IPS-20b (cell line): Measurements from ENCODE around the gene LHFPL3.
"Not testable (repeated sequence)": the region's sequence is repeated elsewhere in the genome, so short reads cannot be mapped to it uniquely, and the experiment has no call there.

ENCODE experiments used
- H3K27ac ChIP-seq: one replicate; pipeline ENCODE4 v1.5.1; 2013; ENCODE audit warnings: low read length
- H3K27me3 ChIP-seq: 2 replicates; pipeline ENCODE4 v1.6.1; 2013; ENCODE audit warnings: mild to moderate bottlenecking, low read length, inconsistent platforms; ENCODE audit not compliant: insufficient read depth
- H3K36me3 ChIP-seq: 2 replicates; pipeline ENCODE4 v1.6.1; 2013; ENCODE audit warnings: low read depth, mild to moderate bottlenecking, inconsistent platforms, low read length, moderate library complexity; ENCODE audit not compliant: insufficient read depth
- H3K4me1 ChIP-seq: 2 replicates; pipeline ENCODE4 v1.6.1; 2013; ENCODE audit warnings: mild to moderate bottlenecking, control low read depth, inconsistent platforms, low read length, moderate library complexity; ENCODE audit not compliant: insufficient read depth
- H3K4me3 ChIP-seq: 2 replicates; pipeline ENCODE4 v1.5.1; 2013; ENCODE audit warnings: mild to moderate bottlenecking, low read length, inconsistent platforms
- H3K9ac ChIP-seq: 2 replicates; pipeline ENCODE4 v1.6.1; 2013; ENCODE audit warnings: low read depth, mild to moderate bottlenecking, inconsistent platforms, low read length, moderate library complexity
- H3K9me3 ChIP-seq: 2 replicates; pipeline ENCODE4 v1.6.1; 2013; ENCODE audit warnings: mild to moderate bottlenecking, low read depth, low read length, inconsistent platforms; ENCODE audit not compliant: insufficient read depth

Gene LHFPL3

GRCh38 chr7:104548861-104549260, 220.5 kb downstream of the LHFPL3 start:
- H3K4me3 ChIP-seq: no peak overlapping the region

GRCh38 chr7:104550362-104550761, 222.0 kb downstream of the LHFPL3 start:
- Histone ChIP-seq H3K36me3 (no peaks in the 10 kb centered on the region), H3K27ac (no peak overlapping the region), H3K4me1 (no peaks in the 10 kb centered on the region), H3K9ac (no peak overlapping the region), H3K27me3 (peaks cover 6% of the 10 kb centered on the region; the same call in 1 of the 2 replicates), H3K4me3 (no peak overlapping the region), H3K9me3 (no peaks in the 10 kb centered on the region)

More at GRCh38 chr7:104548861-104549260, 220.5 kb downstream of the LHFPL3 start:
- Histone ChIP-seq H3K36me3 (no peaks in the 10 kb centered on the region), H3K27me3 (peaks cover 7% of the 10 kb centered on the region; the same call in 1 of the 2 replicates), H3K9me3 (no peaks in the 10 kb centered on the region), H3K27ac (no peak overlapping the region), H3K9ac (no peak overlapping the region), H3K4me1 (no peaks in the 10 kb centered on the region)

GRCh38 chr7:104551226-104551625, 222.8 kb downstream of the LHFPL3 start:
- H3K9ac ChIP-seq: no peak overlapping the region
- H3K4me3 ChIP-seq: no peak overlapping the region
- H3K9me3 ChIP-seq: no peaks in the 10 kb centered on the region
- H3K27ac ChIP-seq: no peak overlapping the region
- no peaks in the 10 kb centered on the region for H3K4me1 ChIP-seq
- H3K36me3 ChIP-seq: no peaks in the 10 kb centered on the region
- no peaks in the 10 kb centered on the region for H3K27me3 ChIP-seq

- H3K9ac ChIP-seq: no peak overlapping the region
- H3K36me3 ChIP-seq: no peaks in the 10 kb centered on the region
- no peaks in the 10 kb centered on the region for H3K9me3 ChIP-seq
- no peaks in the 10 kb centered on the region for H3K27me3 ChIP-seq
- no peaks in the 10 kb centered on the region for H3K4me1 ChIP-seq
- no peak overlapping the region for H3K4me3 ChIP-seq
- no peak overlapping the region for H3K27ac ChIP-seq
Observed at GRCh38 chr7:104552102-104552501, 223.7 kb downstream of the LHFPL3 start.

GRCh38 chr7:104553074-104553473, 224.7 kb downstream of the LHFPL3 start:
- Histone ChIP-seq H3K9ac (no peak overlapping the region), H3K4me1 (no peaks in the 10 kb centered on the region), H3K36me3 (no peaks in the 10 kb centered on the region), H3K27me3 (no peaks in the 10 kb centered on the region), H3K9me3 (no peaks in the 10 kb centered on the region), H3K4me3 (no peak overlapping the region), H3K27ac (no peak overlapping the region)

- not testable (repeated sequence) for H3K9me3 ChIP-seq, H3K4me1 ChIP-seq, H3K9ac ChIP-seq, H3K36me3 ChIP-seq, H3K4me3 ChIP-seq, H3K27me3 ChIP-seq, H3K27ac ChIP-seq
Observed at GRCh38 chr7:104563350-104563901, 235.0 kb downstream of the LHFPL3 start.

GRCh38 chr7:104569751-104570150, 241.3 kb downstream of the LHFPL3 start:
- H3K9me3 ChIP-seq: no peaks in the 10 kb centered on the region
- no peak overlapping the region for H3K27ac ChIP-seq
- H3K4me3 ChIP-seq: no peak overlapping the region
- H3K36me3 ChIP-seq: no peaks in the 10 kb centered on the region
- H3K4me1 ChIP-seq: no peaks in the 10 kb centered on the region
- H3K9ac ChIP-seq: no peak overlapping the region
- no peaks in the 10 kb centered on the region; the same call in 1 of the 2 replicates for H3K27me3 ChIP-seq

- no peak overlapping the region for H3K27ac ChIP-seq
- H3K9me3 ChIP-seq: no peaks in the 10 kb centered on the region
- no peaks in the 10 kb centered on the region for H3K4me1 ChIP-seq
- H3K27me3 ChIP-seq: no peaks in the 10 kb centered on the region; the same call in 1 of the 2 replicates
- no peaks in the 10 kb centered on the region for H3K36me3 ChIP-seq
- no peak overlapping the region for H3K4me3 ChIP-seq
- H3K9ac ChIP-seq: no peak overlapping the region
Observed at GRCh38 chr7:104572554-104572953, 244.2 kb downstream of the LHFPL3 start.

- Histone ChIP-seq H3K9me3 (no peaks in the 10 kb centered on the region), H3K27ac (no peak overlapping the region), H3K9ac (no peak overlapping the region), H3K4me3 (no peak overlapping the region), H3K4me1 (no peaks in the 10 kb centered on the region), H3K36me3 (no peaks in the 10 kb centered on the region), H3K27me3 (no peaks in the 10 kb centered on the region)
Observed at GRCh38 chr7:104584620-104585019, 256.2 kb downstream of the LHFPL3 start.

GRCh38 chr7:104595591-104595990, 267.2 kb downstream of the LHFPL3 start:
- H3K4me3 ChIP-seq, H3K4me1 ChIP-seq, H3K27ac ChIP-seq, H3K36me3 ChIP-seq, H3K9ac ChIP-seq, H3K27me3 ChIP-seq, H3K9me3 ChIP-seq: not testable (repeated sequence)

- Histone ChIP-seq H3K9ac (no peak overlapping the region), H3K4me1 (no peaks in the 10 kb centered on the region), H3K9me3 (no peaks in the 10 kb centered on the region), H3K27me3 (no peaks in the 10 kb centered on the region), H3K27ac (no peak overlapping the region), H3K4me3 (no peak overlapping the region), H3K36me3 (no peaks in the 10 kb centered on the region)
Observed at GRCh38 chr7:104603957-104604356, 275.6 kb downstream of the LHFPL3 start.

- Histone ChIP-seq H3K27ac (no peak overlapping the region), H3K4me1 (no peaks in the 10 kb centered on the region), H3K36me3 (no peaks in the 10 kb centered on the region), H3K9ac (no peak overlapping the region), H3K4me3 (no peak overlapping the region), H3K9me3 (no peaks in the 10 kb centered on the region), H3K27me3 (no peaks in the 10 kb centered on the region)
Observed at GRCh38 chr7:104604706-104605105, 276.3 kb downstream of the LHFPL3 start.
